HG03108 (cell line): ENCODE data around the gene C15orf61.

Experiments
- ATAC-seq: cut with Tn5 transposase; IDR thresholded peaks from one replicate; pipeline ENCODE4 v1.9.1; 2021; ENCODE audit warnings: moderate library complexity; ENCODE audit not compliant: unreplicated experiment

Gene C15orf61

GRCh38 chr15:67548862-67549651, 28.1 kb downstream of the C15orf61 start:
- no peak for ATAC-seq

DNA sequence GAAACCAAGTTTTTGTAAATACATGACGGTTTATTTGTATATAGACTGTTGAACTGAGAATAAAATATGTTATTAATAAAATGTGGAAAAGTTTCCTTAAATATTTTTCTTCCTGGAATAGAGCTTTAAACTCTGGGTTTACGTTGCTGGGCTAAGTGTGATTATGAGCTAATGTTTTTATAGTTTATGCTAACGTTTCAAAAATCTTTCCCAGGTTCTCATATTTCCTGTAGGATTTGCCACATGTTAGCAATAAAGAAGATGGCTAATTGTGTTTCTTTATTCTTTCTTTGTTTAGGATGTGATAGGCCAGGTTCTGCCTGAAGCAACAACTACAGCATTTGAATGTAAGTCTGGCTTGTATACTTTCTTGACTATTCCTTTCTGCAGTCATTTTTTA, 28.8 kb downstream of the C15orf61 start:
- no peak for ATAC-seq

GRCh38 chr15:67550522-67550921, 29.6 kb downstream of the C15orf61 start:
- ATAC-seq: no peak

GRCh38 chr15:67551207-67551743, 30.3 kb downstream of the C15orf61 start:
- no peak for ATAC-seq

GRCh38 chr15:67554580-67554979, 33.6 kb downstream of the C15orf61 start:
- ATAC-seq: no peak

DNA sequence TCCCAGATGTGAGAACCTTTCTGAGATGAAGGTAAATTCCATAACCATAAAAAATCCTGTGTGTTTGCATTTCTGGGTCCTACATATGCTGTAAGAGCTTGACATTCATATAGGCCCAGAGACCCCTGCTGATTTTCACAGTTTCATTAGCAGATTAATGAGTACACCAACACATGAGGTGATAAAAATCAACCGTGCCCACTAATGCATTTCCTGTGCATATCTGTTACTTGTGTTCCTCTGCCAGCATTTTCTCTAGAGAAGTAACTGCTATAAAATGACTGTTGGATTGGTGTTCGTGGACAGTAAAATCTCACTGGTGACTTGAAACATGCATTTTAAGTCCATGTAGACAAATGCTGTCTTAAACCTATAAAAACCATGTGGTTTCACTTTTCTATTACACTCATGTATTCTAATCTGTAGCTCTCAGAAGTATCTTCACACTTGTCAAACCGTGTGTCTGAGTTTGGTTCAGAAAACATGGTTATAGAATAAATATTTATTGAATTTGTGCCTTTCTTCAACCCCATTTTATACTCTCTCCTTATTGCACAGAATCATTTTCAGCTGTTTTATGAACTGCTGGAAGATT, 36.1 kb downstream of the C15orf61 start:
- no peak for ATAC-seq

GRCh38 chr15:67558502-67558901, 37.6 kb downstream of the C15orf61 start:
- ATAC-seq: no peak

DNA sequence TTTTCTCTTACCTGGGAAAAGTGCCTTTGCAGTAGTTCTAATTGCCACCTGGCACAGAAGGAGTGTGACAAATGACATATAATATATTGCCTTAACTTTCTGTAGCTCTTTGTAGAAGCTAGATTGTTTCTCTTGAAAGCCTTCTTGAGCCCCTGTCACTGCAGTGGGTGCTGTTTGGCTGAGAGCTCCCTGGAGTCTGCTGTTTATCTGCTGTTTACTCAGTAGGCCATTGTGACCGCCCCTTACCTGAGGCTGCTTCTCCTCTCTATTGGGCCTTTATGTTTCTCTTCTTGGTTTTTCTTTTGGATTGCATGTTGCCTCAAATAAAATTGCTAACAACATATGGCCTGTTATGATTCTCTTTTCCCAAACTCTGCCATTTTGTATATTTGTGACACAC, 38.2 kb downstream of the C15orf61 start:
- no peak for ATAC-seq

DNA sequence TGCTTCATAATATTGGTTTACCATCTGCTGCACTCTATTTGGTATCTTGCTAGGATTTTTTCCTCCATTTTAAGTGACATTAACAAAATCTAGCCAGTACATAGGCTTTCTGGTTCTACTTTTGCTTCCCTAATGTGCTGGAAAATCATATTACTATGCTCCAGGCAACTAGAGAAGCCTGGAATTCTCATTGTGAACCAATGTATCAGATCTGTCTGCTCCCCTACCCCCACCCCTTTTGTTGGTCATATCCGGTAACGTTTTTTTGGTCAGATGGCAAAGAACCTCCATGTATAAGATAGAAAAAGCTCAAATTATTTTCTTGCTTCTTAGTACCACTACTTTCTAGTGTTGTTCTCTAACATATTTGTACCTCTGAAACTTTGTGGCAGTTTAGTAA, 38.6 kb downstream of the C15orf61 start:
- ATAC-seq: no peak

DNA sequence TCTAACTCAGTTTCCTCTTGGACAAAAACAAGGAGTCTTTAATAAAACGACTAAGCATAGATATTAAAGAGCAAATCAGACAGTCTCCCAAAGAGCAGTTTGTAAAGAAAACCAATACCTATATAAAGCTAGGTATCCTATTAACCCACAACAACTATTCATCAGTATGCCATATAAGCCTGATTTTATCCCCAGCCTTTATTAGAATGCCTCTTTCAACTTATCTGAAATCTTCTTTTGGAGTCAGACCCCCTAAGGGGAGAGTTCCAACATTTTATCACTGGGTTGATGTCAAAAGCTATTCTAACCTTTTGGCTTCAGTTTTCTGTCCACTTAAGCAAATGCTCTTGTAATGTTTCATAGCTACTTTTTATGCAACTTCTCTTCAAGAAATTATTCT, 39.4 kb downstream of the C15orf61 start:
- ATAC-seq: no peak

DNA sequence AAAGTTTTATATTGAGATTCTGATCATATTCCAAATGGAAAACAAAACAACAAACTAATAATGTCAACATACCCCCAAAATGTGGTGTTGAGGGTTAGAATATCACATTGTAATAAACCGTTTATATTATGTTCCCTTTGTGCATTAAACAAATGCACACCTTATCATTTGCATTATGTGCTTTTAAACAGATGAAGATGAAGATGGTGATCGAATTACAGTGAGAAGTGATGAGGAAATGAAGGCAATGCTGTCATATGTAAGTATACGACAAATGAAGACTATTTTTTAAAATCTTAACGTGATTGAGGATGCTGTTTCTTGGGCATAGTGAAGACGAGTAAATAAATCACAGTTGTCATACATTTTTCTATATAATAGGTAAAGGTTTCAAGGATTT, 42.2 kb downstream of the C15orf61 start:
- no peak for ATAC-seq

DNA sequence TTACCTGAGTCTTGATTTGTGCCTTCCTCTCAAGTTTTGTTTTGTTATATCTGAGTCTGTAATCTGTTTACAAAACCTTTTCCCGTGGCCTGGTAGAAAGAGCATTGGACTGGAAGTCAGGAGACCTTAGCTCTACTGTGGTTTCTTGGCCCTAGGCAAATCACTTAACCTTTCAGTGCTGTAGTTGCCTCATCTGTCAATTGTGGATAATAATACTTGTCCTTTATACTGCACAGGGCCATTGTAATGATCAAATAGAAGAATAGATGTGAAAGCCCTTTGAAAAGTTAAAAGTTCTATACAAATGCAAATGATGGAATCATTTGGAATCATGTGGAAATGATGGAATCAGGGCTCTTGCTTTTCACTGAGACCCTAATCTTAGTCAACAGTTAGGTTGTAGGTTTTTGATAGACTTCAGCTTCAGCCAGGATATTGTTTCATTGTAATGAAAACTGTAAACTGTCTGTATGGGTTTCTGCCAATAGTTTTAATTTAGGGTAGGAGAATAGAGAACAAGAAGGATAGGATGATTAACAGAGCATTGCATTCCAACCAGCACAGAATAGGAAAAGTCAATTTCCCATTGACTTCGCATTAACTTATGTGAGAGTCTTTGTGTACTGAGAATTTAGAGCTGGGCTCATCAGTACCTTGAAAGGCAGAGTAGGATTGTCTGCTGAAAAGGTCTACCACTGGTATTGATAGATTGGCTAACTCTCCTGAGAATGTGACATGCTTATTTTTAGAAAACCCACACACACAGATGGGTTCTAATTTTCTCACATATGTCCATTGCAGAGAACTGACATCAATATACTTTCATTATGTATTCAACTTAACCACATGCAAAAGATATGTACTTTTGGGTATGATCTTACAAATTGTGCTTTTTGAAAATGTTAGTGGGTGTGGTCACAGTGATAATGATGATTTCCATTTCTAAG, 43.4 kb downstream of the C15orf61 start:
- peak; percentile 87 for ATAC-seq

DNA sequence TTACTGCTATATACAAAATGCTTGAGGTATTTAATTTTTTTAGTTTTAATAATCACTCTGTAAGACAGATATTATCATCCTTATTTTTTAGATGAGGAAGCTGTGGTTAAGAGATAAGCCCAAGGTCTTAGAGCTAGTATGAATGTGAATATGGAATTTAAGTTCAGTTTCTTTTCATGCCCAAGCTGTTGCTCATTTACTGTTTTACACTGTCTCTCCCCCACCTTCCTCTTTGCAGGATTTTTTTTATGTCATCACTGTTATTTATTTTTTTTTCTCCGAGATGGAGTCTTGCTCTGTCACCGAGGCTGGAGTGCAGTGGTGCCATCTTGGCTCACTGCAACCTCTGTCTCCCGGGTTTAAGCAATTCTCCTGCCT, 44.0 kb downstream of the C15orf61 start:
- peak; percentile 14 for ATAC-seq

DNA sequence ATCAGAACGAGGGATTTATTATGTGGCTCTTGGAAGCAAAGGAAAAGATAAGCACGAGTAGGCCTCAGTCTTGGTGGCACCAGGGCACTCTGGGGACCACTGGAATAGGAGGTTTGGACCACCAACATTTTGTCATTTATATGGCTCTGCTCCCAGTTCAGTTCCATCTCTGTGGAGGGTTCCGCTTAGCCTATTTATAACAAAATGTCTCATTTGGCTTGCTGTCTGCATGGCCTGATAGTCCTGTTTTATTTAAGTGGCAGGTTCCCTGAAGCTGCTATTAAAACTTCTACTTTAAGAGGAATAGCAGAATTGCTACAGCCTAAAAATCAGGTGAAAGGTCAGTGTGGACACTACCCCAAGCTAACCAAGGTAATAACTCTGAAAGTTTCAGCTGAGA, 48.7 kb downstream of the C15orf61 start:
- no peak for ATAC-seq

DNA sequence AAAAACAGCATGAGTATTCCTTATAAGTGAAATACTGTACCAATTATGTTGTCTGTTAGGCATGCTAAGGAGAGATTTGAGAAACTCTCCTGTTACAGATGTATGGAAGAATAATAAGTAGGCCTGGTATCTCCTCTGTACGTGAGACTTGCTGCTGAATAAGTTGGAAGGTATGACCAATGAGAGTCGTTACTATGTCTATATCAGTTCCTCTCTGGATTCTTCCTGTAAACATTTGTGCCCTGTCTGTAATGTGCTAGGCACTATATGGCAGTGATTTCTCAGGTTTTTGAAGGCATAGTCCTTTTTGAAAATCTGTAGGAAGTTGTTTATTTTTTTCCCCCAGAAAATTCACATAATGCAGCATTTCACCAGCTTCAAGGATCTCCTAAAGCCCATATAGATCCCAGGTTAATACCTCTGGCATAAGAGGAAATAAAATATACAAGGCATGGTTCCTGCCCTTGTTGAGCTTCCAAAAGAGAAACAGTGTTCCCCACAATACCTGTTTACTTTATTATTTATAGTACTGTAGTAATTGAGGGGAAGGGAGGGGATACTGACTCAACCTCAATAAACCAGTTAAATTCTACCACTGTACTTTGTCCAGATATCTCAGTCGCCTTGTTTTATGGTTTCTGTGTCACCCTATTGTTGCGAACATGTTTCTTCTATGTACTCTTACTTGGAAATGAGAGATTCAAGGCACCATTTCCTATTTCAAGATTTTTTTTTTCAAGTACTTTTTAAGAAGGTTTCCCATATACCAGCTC, 50.1 kb downstream of the C15orf61 start:
- no peak for ATAC-seq

GRCh38 chr15:67571648-67572415, 50.9 kb downstream of the C15orf61 start:
- ATAC-seq: no peak

GRCh38 chr15:67573194-67573593, 52.3 kb downstream of the C15orf61 start:
- no peak for ATAC-seq

DNA sequence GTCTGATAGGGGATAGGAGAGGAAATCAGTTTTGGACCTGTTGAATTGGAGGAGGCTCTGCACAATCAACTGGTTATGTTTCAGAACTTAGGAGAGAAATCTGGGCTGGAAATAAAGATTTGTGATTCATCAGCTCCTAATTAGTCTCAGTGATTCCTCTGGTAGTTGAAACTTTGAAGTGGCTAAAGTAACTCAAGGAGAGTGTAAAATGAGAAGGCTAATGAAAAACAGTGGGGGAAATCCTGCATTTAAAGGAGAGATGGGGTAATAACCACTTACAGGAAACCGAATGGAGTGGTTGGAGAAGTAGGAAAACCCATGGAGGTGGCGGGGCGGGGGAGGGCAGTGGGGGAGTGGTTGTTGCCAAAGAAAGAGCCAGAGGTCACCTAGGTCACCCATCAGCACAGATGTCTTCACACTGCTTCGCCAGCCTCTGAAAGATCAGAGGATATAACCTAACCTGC, 54.1 kb downstream of the C15orf61 start:
- no peak for ATAC-seq

DNA sequence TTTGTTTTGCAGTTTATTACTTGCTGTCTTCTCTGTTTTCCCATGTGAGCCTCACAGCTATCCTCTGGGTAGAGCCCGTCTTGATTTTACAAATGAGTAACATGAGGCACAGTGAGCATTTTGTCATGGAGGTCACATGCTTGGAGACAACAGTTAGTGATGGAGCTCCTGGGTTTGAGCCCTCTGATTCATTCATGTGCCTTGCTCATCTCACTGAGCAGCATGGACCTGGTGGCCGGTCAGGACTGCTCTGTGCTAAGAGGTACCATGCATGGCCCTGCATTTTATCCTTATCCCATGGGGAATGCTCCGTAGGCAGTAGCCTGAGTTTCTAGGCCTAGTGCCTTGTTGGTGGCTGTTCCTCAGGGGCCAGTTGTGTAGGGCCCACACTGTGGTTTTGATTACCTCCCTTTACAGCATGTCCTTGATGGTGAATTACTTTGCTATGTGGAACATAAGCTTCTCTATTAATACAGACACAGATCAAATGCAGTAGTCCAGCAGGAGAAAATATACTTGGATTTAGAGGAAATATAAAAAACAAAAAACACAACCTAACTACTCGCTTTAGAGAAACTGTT, 57.2 kb downstream of the C15orf61 start:
- no peak for ATAC-seq
